ENCODE results near the gene LY6G6F.

DNA sequence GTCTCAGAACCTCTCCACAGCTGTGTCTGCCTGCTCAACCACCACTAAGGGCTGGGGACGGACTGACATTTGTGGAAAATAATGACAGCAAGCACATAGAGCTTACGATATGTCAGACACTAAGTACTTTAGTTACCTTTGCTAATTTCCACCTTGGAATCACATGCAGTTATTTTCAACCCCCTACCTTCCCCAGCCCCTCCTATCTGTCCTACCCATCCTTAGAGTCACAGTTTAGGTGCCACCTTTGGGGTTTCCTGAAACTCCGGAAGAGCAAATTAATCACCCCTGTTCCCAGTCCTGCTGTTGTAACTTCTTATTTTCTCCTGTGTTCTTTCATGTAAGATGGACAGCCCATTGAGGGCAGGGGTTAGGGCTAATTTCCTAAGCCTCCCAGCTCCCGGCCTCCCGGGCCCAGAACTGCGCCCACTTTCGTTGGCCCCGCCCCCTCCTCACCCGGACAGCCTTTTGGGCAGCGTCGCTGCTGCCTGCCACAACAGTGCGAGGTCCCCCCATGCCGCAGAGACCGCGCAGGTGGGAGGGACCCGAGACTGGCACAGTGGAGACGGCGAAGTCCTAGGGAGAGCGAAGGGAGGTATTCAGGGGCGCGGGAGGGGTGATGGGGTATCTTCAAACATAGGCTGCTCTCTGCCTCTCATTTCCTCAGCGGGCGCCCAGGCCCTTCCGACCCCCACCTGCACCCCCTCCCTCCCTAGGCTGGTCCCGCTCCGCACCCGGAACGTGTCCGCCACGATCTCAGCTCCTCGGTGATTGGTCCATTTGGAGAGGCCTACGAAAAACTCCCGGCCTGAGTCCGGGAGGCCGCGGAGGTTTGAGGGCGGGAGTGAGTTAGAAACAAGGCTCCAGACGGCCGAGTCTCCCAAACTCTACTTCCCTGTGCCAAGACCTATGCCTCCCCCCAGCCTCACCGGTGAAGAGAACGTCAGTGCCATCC lies 21.3 kb downstream of the LY6G6F start:
- TF ChIP-seq, protein P1, sequence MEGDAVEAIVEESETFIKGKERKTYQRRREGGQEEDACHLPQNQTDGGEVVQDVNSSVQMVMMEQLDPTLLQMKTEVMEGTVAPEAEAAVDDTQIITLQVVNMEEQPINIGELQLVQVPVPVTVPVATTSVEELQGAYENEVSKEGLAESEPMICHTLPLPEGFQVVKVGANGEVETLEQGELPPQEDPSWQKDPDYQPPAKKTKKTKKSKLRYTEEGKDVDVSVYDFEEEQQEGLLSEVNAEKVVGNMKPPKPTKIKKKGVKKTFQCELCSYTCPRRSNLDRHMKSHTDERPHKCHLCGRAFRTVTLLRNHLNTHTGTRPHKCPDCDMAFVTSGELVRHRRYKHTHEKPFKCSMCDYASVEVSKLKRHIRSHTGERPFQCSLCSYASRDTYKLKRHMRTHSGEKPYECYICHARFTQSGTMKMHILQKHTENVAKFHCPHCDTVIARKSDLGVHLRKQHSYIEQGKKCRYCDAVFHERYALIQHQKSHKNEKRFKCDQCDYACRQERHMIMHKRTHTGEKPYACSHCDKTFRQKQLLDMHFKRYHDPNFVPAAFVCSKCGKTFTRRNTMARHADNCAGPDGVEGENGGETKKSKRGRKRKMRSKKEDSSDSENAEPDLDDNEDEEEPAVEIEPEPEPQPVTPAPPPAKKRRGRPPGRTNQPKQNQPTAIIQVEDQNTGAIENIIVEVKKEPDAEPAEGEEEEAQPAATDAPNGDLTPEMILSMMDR (IDR thresholded peaks at IDR 0.05), result no peak
- no peak for TF ChIP-seq POLR2A (IDR thresholded peaks at IDR 0.05)
